HepG2 (cell line): Measurements from ENCODE around the gene PTPA. TPM values are rescaled to one million over a fixed set of nuclear protein-coding genes. Genes with fewer than 3 reads are reported as not detected.

ENCODE experiments used
- BHLHE40 ChIP-seq: IDR thresholded peaks from 2 replicates; pipeline ENCODE4 v1.6.1; 2011; ENCODE audit warnings: low read length, improper control_type of control experiment
- EED ChIP-seq: sonication (generic); formaldehyde crosslinking; IDR thresholded peaks from 2 replicates; pipeline ENCODE4 v1.5.0; 2020; ENCODE audit warnings: mild to moderate bottlenecking, missing genetic modification reagents
- HIVEP1 ChIP-seq: sonication (generic); formaldehyde crosslinking; IDR thresholded peaks from 2 replicates; pipeline ENCODE4 v1.4.0; 2020; ENCODE audit warnings: mild to moderate bottlenecking, missing genetic modification reagents
- MEIS2 ChIP-seq: sonication (generic); formaldehyde crosslinking; IDR thresholded peaks from 2 replicates; pipeline ENCODE4 v1.9.0; 2021; ENCODE audit warnings: mild to moderate bottlenecking, missing genetic modification reagents
- MYC ChIP-seq: sonication (generic); formaldehyde crosslinking; IDR thresholded peaks from 2 replicates; pipeline ENCODE4 v1.9.0; 2021; ENCODE audit warnings: missing genetic modification reagents, borderline replicate concordance
- RARG ChIP-seq: sonication (generic); formaldehyde crosslinking; IDR thresholded peaks from 2 replicates; pipeline ENCODE4 v1.4.0; 2020; ENCODE audit warnings: low read depth, mild to moderate bottlenecking, missing genetic modification reagents
- RORA ChIP-seq: sonication (generic); formaldehyde crosslinking; IDR thresholded peaks from 2 replicates; pipeline ENCODE4 v1.5.0; 2020; ENCODE audit warnings: mild to moderate bottlenecking, missing genetic modification reagents, moderate library complexity
- ZNF143 ChIP-seq: sonication (generic); formaldehyde crosslinking; IDR thresholded peaks from 2 replicates; pipeline ENCODE4 v1.4.0; 2020; ENCODE audit warnings: missing genetic modification reagents
- ZNF205 ChIP-seq: IDR thresholded peaks from 2 replicates; pipeline ENCODE4 v1.6.1; 2018; ENCODE audit warnings: missing biosample characterization, missing genetic modification reagents
- ZNF232 ChIP-seq: sonication (generic); formaldehyde crosslinking; IDR thresholded peaks from 2 replicates; pipeline ENCODE4 v1.4.0; 2020; ENCODE audit warnings: missing genetic modification reagents, borderline replicate concordance
- ZNF580 ChIP-seq: IDR thresholded peaks from 2 replicates; pipeline ENCODE4 v1.6.1; 2016; ENCODE audit warnings: low read depth, borderline replicate concordance
- ZNF704 ChIP-seq: sonication (generic); formaldehyde crosslinking; IDR thresholded peaks from 2 replicates; pipeline ENCODE4 v1.8.1; 2023; ENCODE audit warnings: mild to moderate bottlenecking, inconsistent platforms, moderate library complexity, missing genetic modification reagents, borderline replicate concordance
- polyA plus RNA-seq, 8 experiments: library from polyadenylated mRNA; depleted of rRNA in 3 of 8; stranded (reverse) in 7 of 8; unstranded in 1 of 8; fragments of >200 nt; fragmentation: Illumina TruSeq in 4 of 8; extraction: Trizol in 4 of 8; gene quantifications; 2 replicates each; pipeline versions ENCODE4 v1.2.1 to v1.2.3, GENCODE V29; 2011 to 2016; ENCODE audit warnings: low read depth in 4 of 8, missing spikeins in 1 of 8, mixed read lengths in 1 of 8; ENCODE audit not compliant: insufficient read depth in 1 of 8
- total RNA-seq, 5 experiments: library from RNA; depleted of rRNA; stranded (reverse); fragments of >200 nt; fragmentation: Illumina TruSeq; extraction: Trizol; gene quantifications; 2 replicates each; pipeline ENCODE4 v1.2.3, GENCODE V29; 2016; ENCODE audit warnings: low read depth in 1 of 5
- TF ChIP-seq, protein P1 (sequence below): sonication (generic); formaldehyde crosslinking; IDR thresholded peaks from 2 replicates; pipeline ENCODE4 v1.5.1; 2020; ENCODE audit warnings: mild to moderate bottlenecking, missing genetic modification reagents, moderate library complexity
- TF ChIP-seq, protein P2 (sequence below): sonication (generic); formaldehyde crosslinking; IDR thresholded peaks from 2 replicates; pipeline ENCODE4 v1.4.0; 2020; ENCODE audit warnings: missing genetic modification reagents
- TF ChIP-seq, protein P3 (sequence below): sonication (generic); formaldehyde crosslinking; IDR thresholded peaks from 2 replicates; pipeline ENCODE4 v1.5.1; 2020; ENCODE audit warnings: mild to moderate bottlenecking, missing genetic modification reagents, borderline replicate concordance

The PTPA gene
- total and polyA plus RNA-seq, 2 of the 13 experiments (the other 11 are each of a cell fraction or from before 2014, with no cell fraction given), result 79.3 to 105 TPM

DNA sequence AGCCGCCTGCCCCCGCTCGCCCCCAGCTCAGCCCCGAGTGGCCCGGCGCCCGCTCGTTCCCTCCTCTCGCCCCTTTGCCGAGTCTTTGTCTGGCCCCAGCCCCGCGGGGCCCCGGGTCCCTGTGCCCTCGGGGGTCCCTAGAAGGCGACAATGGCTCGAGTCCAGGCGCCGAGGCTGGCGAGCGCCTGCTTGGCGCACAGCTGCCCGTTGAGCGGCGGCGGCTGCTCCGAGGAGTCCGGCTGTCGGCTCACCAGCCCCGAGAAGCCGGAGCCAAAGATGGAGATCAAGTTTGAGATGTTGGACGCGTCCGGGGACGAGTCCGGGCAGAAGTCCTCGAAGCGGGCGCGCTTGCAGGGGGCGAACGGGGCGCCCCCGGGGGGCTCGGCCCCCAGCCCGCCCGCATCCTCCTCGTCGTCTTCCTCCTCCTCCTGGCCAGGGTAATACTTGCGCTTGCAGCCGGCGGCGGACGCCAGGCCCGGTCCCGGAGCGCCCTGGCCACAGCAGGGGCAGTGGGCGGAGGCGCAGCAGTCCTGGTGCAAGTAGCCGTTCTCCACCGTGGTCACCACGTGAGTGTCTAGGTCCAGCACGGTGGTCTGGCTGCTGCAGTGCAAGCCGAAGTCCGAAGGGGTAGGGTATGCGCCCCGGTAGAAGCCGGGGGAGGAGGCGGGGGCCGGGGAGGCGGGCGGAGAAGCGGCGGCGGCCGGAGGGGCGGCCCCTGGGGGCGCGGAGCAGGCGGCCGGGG, 65.7 kb downstream of the PTPA start (continued):
- TF ChIP-seq, protein P1, sequence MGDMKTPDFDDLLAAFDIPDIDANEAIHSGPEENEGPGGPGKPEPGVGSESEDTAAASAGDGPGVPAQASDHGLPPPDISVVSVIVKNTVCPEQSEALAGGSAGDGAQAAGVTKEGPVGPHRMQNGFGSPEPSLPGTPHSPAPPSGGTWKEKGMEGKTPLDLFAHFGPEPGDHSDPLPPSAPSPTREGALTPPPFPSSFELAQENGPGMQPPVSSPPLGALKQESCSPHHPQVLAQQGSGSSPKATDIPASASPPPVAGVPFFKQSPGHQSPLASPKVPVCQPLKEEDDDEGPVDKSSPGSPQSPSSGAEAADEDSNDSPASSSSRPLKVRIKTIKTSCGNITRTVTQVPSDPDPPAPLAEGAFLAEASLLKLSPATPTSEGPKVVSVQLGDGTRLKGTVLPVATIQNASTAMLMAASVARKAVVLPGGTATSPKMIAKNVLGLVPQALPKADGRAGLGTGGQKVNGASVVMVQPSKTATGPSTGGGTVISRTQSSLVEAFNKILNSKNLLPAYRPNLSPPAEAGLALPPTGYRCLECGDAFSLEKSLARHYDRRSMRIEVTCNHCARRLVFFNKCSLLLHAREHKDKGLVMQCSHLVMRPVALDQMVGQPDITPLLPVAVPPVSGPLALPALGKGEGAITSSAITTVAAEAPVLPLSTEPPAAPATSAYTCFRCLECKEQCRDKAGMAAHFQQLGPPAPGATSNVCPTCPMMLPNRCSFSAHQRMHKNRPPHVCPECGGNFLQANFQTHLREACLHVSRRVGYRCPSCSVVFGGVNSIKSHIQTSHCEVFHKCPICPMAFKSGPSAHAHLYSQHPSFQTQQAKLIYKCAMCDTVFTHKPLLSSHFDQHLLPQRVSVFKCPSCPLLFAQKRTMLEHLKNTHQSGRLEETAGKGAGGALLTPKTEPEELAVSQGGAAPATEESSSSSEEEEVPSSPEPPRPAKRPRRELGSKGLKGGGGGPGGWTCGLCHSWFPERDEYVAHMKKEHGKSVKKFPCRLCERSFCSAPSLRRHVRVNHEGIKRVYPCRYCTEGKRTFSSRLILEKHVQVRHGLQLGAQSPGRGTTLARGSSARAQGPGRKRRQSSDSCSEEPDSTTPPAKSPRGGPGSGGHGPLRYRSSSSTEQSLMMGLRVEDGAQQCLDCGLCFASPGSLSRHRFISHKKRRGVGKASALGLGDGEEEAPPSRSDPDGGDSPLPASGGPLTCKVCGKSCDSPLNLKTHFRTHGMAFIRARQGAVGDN (CRISPR knock-in tag), result peak; percentile 40
- TF ChIP-seq RARG (CRISPR knock-in tag) (no peak), BHLHE40 (no peak), HIVEP1 (CRISPR knock-in tag) (peak; percentile 60), ZNF143 (CRISPR knock-in tag) (no peak), ZNF704 (CRISPR knock-in tag) (no peak), MYC (CRISPR knock-in tag) (peak; percentile 56; the same call in 1 of the 2 replicates), MEIS2 (CRISPR knock-in tag) (no peak; the same call in 1 of the 2 replicates), EED (no peak), ZNF232 (no peak), RORA (no peak), ZNF205 (CRISPR knock-in tag) (0 out of 2 replicates have a peak, but pooled peaks have one; percentile 33), ZNF580 (CRISPR knock-in tag) (no peak)
- TF ChIP-seq, protein P2, sequence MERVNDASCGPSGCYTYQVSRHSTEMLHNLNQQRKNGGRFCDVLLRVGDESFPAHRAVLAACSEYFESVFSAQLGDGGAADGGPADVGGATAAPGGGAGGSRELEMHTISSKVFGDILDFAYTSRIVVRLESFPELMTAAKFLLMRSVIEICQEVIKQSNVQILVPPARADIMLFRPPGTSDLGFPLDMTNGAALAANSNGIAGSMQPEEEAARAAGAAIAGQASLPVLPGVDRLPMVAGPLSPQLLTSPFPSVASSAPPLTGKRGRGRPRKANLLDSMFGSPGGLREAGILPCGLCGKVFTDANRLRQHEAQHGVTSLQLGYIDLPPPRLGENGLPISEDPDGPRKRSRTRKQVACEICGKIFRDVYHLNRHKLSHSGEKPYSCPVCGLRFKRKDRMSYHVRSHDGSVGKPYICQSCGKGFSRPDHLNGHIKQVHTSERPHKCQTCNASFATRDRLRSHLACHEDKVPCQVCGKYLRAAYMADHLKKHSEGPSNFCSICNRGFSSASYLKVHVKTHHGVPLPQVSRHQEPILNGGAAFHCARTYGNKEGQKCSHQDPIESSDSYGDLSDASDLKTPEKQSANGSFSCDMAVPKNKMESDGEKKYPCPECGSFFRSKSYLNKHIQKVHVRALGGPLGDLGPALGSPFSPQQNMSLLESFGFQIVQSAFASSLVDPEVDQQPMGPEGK (CRISPR knock-in tag), result peak; percentile 51; the same call in 1 of the 2 replicates
- TF ChIP-seq, protein P3, sequence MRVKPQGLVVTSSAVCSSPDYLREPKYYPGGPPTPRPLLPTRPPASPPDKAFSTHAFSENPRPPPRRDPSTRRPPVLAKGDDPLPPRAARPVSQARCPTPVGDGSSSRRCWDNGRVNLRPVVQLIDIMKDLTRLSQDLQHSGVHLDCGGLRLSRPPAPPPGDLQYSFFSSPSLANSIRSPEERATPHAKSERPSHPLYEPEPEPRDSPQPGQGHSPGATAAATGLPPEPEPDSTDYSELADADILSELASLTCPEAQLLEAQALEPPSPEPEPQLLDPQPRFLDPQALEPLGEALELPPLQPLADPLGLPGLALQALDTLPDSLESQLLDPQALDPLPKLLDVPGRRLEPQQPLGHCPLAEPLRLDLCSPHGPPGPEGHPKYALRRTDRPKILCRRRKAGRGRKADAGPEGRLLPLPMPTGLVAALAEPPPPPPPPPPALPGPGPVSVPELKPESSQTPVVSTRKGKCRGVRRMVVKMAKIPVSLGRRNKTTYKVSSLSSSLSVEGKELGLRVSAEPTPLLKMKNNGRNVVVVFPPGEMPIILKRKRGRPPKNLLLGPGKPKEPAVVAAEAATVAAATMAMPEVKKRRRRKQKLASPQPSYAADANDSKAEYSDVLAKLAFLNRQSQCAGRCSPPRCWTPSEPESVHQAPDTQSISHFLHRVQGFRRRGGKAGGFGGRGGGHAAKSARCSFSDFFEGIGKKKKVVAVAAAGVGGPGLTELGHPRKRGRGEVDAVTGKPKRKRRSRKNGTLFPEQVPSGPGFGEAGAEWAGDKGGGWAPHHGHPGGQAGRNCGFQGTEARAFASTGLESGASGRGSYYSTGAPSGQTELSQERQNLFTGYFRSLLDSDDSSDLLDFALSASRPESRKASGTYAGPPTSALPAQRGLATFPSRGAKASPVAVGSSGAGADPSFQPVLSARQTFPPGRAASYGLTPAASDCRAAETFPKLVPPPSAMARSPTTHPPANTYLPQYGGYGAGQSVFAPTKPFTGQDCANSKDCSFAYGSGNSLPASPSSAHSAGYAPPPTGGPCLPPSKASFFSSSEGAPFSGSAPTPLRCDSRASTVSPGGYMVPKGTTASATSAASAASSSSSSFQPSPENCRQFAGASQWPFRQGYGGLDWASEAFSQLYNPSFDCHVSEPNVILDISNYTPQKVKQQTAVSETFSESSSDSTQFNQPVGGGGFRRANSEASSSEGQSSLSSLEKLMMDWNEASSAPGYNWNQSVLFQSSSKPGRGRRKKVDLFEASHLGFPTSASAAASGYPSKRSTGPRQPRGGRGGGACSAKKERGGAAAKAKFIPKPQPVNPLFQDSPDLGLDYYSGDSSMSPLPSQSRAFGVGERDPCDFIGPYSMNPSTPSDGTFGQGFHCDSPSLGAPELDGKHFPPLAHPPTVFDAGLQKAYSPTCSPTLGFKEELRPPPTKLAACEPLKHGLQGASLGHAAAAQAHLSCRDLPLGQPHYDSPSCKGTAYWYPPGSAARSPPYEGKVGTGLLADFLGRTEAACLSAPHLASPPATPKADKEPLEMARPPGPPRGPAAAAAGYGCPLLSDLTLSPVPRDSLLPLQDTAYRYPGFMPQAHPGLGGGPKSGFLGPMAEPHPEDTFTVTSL, result no peak
